KMS-11 (cell line): ENCODE results near the gene FRYL.

Experiments used
- H2AFZ ChIP-seq: fragments of 200-600 bp; sonication (generic); 2 replicates; pipeline ENCODE4 v1.6.1; 2016; ENCODE audit warnings: antibody characterized with exemption, mixed run types, low read depth
- H3K27ac ChIP-seq: fragments of 200-600 bp; sonication (generic); 2 replicates; pipeline ENCODE4 v1.6.1; 2016; ENCODE audit warnings: mild to moderate bottlenecking, mixed run types
- H3K27me3 ChIP-seq: fragments of 200-600 bp; sonication (generic); 2 replicates; pipeline ENCODE4 v1.6.1; 2017; ENCODE audit warnings: mild to moderate bottlenecking, low read depth, mixed run types, moderate library complexity; ENCODE audit not compliant: insufficient read depth
- H3K36me3 ChIP-seq: fragments of 200-600 bp; sonication (generic); 2 replicates; pipeline ENCODE4 v1.6.1; 2017; ENCODE audit warnings: mild to moderate bottlenecking, mixed run types; ENCODE audit not compliant: insufficient read depth
- H3K4me1 ChIP-seq: fragments of 200-600 bp; sonication (generic); 2 replicates; pipeline ENCODE4 v1.6.1; 2016; ENCODE audit warnings: mild to moderate bottlenecking, low read depth, mixed run types; ENCODE audit not compliant: poor library complexity, severe bottlenecking
- H3K4me2 ChIP-seq: fragments of 200-600 bp; sonication (generic); 2 replicates; pipeline ENCODE4 v1.7.0; 2016; ENCODE audit warnings: mild to moderate bottlenecking, mixed run types
- H3K4me3 ChIP-seq: fragments of 200-600 bp; sonication (generic); IDR thresholded peaks from 2 replicates; pipeline ENCODE4 v1.6.1; 2017; ENCODE audit warnings: low read depth, low read length, mixed read lengths; ENCODE audit not compliant: insufficient read depth
- H3K79me2 ChIP-seq: fragments of 200-600 bp; sonication (generic); 2 replicates; pipeline ENCODE4 v1.6.1; 2016; ENCODE audit warnings: low read depth, mixed run types; ENCODE audit not compliant: insufficient read depth
- H3K9ac ChIP-seq: fragments of 200-600 bp; sonication (generic); 2 replicates; pipeline ENCODE4 v1.6.1; 2016; ENCODE audit warnings: mild to moderate bottlenecking, mixed run types
- H4K20me1 ChIP-seq: fragments of 200-600 bp; sonication (generic); 2 replicates; pipeline ENCODE4 v1.6.1; 2016; ENCODE audit warnings: mild to moderate bottlenecking, mixed run types; ENCODE audit not compliant: insufficient read depth
- CTCF ChIP-seq: fragments of 200-600 bp; sonication (generic); conservative IDR thresholded peaks from 2 replicates; pipeline ENCODE4 v1.6.1; 2017; ENCODE audit warnings: low read depth, mild to moderate bottlenecking, antibody characterized with exemption, low read length, moderate library complexity, mixed read lengths

Gene FRYL

GRCh38 chr4:48653217-48654014 lies 126.7 kb downstream of the FRYL start:
- no peak for TF ChIP-seq CTCF
- H3K9ac ChIP-seq, result no peak overlapping the region
- no peaks in the 10 kb centered on the region for H3K27me3 ChIP-seq
- no peak overlapping the region for H3K4me2 ChIP-seq
- H3K4me3 ChIP-seq, result no peak overlapping the region
- no peak overlapping the region for H2AFZ ChIP-seq
- H3K4me1 ChIP-seq, result peaks cover 10% of the 10 kb centered on the region
- H4K20me1 ChIP-seq, result 0 out of 2 replicates have a peak, but pooled peaks cover 3% of the 10 kb centered on the region
- no peaks in the 10 kb centered on the region for H3K36me3 ChIP-seq
- H3K79me2 ChIP-seq, result peaks cover 9% of the 10 kb centered on the region; the same call in 1 of the 2 replicates
- H3K27ac ChIP-seq, result no peak overlapping the region

GRCh38 chr4:48651914-48652313 lies 128.2 kb downstream of the FRYL start:
- Histone ChIP-seq H3K36me3 (no peaks in the 10 kb centered on the region), H3K9ac (no peak overlapping the region), H3K4me2 (no peak overlapping the region), H3K27me3 (no peaks in the 10 kb centered on the region), H3K27ac (no peak overlapping the region), H3K4me3 (no peak overlapping the region), H3K79me2 (peaks cover 9% of the 10 kb centered on the region; the same call in 1 of the 2 replicates), H2AFZ (no peak overlapping the region), H3K4me1 (peaks cover 10% of the 10 kb centered on the region), H4K20me1 (peaks cover 3% of the 10 kb centered on the region; the same call in 1 of the 2 replicates)
- no peak for TF ChIP-seq CTCF

- Histone ChIP-seq H3K4me2 (no peak overlapping the region), H3K9ac (no peak overlapping the region), H3K4me1 (peaks cover 10% of the 10 kb centered on the region), H3K27ac (no peak overlapping the region), H3K79me2 (peaks cover 9% of the 10 kb centered on the region; the same call in 1 of the 2 replicates), H3K36me3 (no peaks in the 10 kb centered on the region), H2AFZ (no peak overlapping the region), H3K27me3 (no peaks in the 10 kb centered on the region), H4K20me1 (peaks cover 3% of the 10 kb centered on the region; the same call in 1 of the 2 replicates), H3K4me3 (no peak overlapping the region)
- TF ChIP-seq CTCF, result no peak
These were observed 130.6 kb downstream of the FRYL start for GRCh38 chr4:48649505-48649904.

- Histone ChIP-seq H3K27ac (no peak overlapping the region), H3K4me1 (peaks cover 8% of the 10 kb centered on the region), H3K79me2 (peaks cover 4% of the 10 kb centered on the region; the same call in 1 of the 2 replicates), H3K36me3 (no peaks in the 10 kb centered on the region), H4K20me1 (no peaks in the 10 kb centered on the region; the same call in 1 of the 2 replicates), H3K4me2 (no peak overlapping the region), H2AFZ (no peak overlapping the region), H3K27me3 (no peaks in the 10 kb centered on the region), H3K9ac (no peak overlapping the region), H3K4me3 (no peak overlapping the region)
- TF ChIP-seq CTCF, result no peak
These were observed 134.8 kb downstream of the FRYL start for GRCh38 chr4:48645225-48645794.
